22Rv1 (cell line): ENCODE measurements around the gene ZNF888.

Source experiments
- ZFX ChIP-seq: fragments of 450-650 bp; IDR thresholded peaks from 2 replicates; pipeline ENCODE4 v1.6.1; 2017; ENCODE audit warnings: antibody characterized with exemption, borderline replicate concordance
- TF ChIP-seq, protein P1 (sequence below): fragments of 450-650 bp; IDR thresholded peaks from 2 replicates; pipeline ENCODE4 v1.5.1; 2017; ENCODE audit warnings: mild to moderate bottlenecking

DNA sequence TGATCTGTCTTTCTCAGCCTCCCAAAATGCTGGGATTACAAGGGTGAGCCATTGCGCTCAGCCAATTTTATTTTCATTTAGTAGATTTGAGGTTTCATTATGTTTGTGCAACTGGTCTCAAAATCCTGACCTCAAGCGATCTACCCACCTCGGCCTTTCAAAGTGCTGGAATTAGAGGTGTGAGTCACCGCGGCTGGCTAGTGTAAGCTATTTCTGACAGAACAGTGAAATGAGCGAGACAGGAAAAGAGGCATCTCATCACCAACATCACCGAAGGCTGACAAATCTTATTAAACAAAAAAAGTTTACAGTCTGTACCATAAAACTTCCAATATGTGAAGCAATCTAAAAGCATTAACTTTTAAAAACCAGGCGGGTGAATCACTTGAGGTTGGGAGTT lies 12.2 kb upstream of the ZNF888 start:
- TF ChIP-seq, protein P1, sequence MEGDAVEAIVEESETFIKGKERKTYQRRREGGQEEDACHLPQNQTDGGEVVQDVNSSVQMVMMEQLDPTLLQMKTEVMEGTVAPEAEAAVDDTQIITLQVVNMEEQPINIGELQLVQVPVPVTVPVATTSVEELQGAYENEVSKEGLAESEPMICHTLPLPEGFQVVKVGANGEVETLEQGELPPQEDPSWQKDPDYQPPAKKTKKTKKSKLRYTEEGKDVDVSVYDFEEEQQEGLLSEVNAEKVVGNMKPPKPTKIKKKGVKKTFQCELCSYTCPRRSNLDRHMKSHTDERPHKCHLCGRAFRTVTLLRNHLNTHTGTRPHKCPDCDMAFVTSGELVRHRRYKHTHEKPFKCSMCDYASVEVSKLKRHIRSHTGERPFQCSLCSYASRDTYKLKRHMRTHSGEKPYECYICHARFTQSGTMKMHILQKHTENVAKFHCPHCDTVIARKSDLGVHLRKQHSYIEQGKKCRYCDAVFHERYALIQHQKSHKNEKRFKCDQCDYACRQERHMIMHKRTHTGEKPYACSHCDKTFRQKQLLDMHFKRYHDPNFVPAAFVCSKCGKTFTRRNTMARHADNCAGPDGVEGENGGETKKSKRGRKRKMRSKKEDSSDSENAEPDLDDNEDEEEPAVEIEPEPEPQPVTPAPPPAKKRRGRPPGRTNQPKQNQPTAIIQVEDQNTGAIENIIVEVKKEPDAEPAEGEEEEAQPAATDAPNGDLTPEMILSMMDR, result no peak
- TF ChIP-seq ZFX, result no peak
